ENCODE data around the gene C16orf89.

DNA sequence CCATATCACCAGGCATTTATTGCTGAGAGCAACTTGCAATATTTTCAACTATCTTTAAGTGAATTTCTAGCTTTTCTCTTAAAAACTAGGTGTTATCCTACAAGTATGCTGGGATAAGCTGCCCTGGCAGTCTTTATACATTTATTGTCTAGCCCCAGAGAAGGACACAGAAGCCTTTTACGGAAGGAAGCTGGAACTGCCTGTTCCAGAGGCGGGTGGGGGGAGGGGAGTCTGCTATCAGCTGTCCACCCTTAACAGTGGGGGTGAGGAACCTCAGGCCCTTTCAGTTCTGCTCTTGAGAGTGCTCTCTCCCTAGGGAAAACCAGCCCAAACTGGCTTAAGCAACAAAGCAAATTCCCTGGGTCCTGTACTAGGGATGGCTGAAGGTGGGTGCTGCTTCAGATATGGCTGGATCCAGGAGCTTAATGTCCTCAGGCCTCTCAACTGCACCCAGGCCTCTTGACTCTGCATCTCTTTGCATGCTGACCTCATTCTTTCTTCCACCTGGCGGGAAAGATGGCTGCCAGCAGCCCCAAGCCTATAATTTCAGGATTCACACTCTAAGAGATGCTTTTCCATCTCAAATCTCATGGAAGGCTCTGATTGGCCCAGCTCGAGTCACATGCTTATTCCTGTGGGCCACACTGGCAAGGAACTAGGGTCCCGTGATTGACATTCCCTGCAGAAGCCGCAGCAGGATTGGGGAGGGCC lies 48.6 kb downstream of the C16orf89 start:
- TF ChIP-seq YY1 (IDR thresholded peaks at IDR 0.05; ENCODE audit: extremely low read depth, insufficient replicate concordance, low read depth, low read length) (no peak), POLR2A (IDR thresholded peaks at IDR 0.05; ENCODE audit: borderline replicate concordance, extremely low read depth, insufficient read depth, insufficient read length) (no peak), TCF7L2 (IDR thresholded peaks at IDR 0.05; ENCODE audit: borderline replicate concordance, extremely low read depth, insufficient read depth, insufficient read length) (no peak), RAD21 (IDR thresholded peaks at IDR 0.05; ENCODE audit: low read depth) (no peak)
- TF ChIP-seq, protein P1, sequence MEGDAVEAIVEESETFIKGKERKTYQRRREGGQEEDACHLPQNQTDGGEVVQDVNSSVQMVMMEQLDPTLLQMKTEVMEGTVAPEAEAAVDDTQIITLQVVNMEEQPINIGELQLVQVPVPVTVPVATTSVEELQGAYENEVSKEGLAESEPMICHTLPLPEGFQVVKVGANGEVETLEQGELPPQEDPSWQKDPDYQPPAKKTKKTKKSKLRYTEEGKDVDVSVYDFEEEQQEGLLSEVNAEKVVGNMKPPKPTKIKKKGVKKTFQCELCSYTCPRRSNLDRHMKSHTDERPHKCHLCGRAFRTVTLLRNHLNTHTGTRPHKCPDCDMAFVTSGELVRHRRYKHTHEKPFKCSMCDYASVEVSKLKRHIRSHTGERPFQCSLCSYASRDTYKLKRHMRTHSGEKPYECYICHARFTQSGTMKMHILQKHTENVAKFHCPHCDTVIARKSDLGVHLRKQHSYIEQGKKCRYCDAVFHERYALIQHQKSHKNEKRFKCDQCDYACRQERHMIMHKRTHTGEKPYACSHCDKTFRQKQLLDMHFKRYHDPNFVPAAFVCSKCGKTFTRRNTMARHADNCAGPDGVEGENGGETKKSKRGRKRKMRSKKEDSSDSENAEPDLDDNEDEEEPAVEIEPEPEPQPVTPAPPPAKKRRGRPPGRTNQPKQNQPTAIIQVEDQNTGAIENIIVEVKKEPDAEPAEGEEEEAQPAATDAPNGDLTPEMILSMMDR (IDR thresholded peaks at IDR 0.05 in 2 of 3, conservative IDR thresholded peaks at IDR 0.05 in 1 of 3; ENCODE audit: borderline replicate concordance in 1 of 3, insufficient read depth in 1 of 3, low read depth in 2 of 3, low read length in 2 of 3), result no peak
- TF ChIP-seq, protein P2, sequence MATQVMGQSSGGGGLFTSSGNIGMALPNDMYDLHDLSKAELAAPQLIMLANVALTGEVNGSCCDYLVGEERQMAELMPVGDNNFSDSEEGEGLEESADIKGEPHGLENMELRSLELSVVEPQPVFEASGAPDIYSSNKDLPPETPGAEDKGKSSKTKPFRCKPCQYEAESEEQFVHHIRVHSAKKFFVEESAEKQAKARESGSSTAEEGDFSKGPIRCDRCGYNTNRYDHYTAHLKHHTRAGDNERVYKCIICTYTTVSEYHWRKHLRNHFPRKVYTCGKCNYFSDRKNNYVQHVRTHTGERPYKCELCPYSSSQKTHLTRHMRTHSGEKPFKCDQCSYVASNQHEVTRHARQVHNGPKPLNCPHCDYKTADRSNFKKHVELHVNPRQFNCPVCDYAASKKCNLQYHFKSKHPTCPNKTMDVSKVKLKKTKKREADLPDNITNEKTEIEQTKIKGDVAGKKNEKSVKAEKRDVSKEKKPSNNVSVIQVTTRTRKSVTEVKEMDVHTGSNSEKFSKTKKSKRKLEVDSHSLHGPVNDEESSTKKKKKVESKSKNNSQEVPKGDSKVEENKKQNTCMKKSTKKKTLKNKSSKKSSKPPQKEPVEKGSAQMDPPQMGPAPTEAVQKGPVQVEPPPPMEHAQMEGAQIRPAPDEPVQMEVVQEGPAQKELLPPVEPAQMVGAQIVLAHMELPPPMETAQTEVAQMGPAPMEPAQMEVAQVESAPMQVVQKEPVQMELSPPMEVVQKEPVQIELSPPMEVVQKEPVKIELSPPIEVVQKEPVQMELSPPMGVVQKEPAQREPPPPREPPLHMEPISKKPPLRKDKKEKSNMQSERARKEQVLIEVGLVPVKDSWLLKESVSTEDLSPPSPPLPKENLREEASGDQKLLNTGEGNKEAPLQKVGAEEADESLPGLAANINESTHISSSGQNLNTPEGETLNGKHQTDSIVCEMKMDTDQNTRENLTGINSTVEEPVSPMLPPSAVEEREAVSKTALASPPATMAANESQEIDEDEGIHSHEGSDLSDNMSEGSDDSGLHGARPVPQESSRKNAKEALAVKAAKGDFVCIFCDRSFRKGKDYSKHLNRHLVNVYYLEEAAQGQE (IDR thresholded peaks at IDR 0.05; ENCODE audit: low read depth), result no peak
